ENCODE measurements around the gene ASPHD2.

Gene ASPHD2

DNA sequence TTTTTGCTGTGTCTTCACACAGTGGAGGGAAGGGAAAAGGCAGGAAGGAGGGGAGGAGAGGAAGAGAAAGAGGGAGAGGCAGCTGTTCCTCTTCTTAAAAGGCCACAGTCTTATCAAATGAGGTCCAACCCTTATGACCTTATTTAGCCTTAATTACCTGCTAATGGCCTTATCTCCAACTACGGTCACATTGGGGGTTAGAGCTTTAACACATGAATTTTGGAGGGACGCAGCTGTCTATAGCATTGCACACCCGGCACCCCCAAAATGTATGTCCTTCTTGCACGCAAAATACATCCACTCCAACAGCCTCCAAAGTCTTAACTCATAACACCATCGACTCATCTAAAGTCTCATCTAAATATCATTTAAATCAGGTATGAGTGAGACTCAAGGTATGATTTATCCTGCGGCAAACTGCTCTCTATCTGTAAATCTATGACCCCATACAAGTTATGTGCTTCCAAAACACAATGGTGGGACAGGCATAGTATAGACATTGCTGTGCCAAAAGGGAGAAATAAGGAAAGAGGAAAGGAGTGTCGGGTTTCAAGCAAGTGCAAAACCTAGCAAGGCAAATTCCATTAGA lies 45.0 kb upstream of the ASPHD2 start:
- Histone ChIP-seq H3K27me3 (ENCODE audit: insufficient read depth, low read length) (no peaks in the 10 kb centered on the region), H2AK5ac (ENCODE audit: low read length) (no peak overlapping the region), H3K9ac (ENCODE audit: low read length) (no peak overlapping the region), H3K79me2 (ENCODE audit: control insufficient read depth, insufficient read depth, low read length, poor library complexity) (no peaks in the 10 kb centered on the region), H4K12ac (ENCODE audit: low read depth, low read length) (no peak overlapping the region), H3K18ac (ENCODE audit: low read length) (no peak overlapping the region), H2AFZ (ENCODE audit: insufficient read depth, low read length, poor library complexity) (no peak overlapping the region), H2BK120ac (ENCODE audit: insufficient read depth, low read length, poor library complexity) (no peak overlapping the region), H3K4me1 (ENCODE audit: control insufficient read depth in 1 of 2, insufficient read depth in 2 of 2, low read length in 2 of 2) (peaks cover 0 to 2% of the 10 kb centered on the region in 2 experiments), H3K23ac (ENCODE audit: low read length) (no peak overlapping the region), H3K27ac (ENCODE audit: low read depth, low read length) (no peak overlapping the region), H3K4me3 (ENCODE audit: low read depth, low read length) (no peak overlapping the region), H2BK12ac (ENCODE audit: low read length) (no peak overlapping the region), H3K14ac (ENCODE audit: low read length) (no peak overlapping the region), H4K8ac (ENCODE audit: low read depth, low read length) (no peak overlapping the region), H3K9me3 (ENCODE audit: insufficient read depth, low read depth, low read length) (peaks cover 3% of the 10 kb centered on the region), H3K4ac (ENCODE audit: low read depth, low read length) (no peak overlapping the region), H3K79me1 (ENCODE audit: low read length) (no peaks in the 10 kb centered on the region), H3K4me2 (ENCODE audit: low read length) (no peak overlapping the region), H2BK5ac (ENCODE audit: low read depth, low read length, poor library complexity) (no peak overlapping the region), H4K91ac (ENCODE audit: low read depth, low read length) (no peak overlapping the region), H3K36me3 (ENCODE audit: control insufficient read depth in 1 of 2, insufficient read depth in 2 of 2, low read length in 2 of 2) (no peaks in the 10 kb centered on the region)
- no CpG with 5 or more reads among the region's 7 CpGs for WGBS (ENCODE audit: extremely low coverage, insufficient coverage, insufficient read length)
- peak; percentile 67 to 80 for DNase-seq

DNA sequence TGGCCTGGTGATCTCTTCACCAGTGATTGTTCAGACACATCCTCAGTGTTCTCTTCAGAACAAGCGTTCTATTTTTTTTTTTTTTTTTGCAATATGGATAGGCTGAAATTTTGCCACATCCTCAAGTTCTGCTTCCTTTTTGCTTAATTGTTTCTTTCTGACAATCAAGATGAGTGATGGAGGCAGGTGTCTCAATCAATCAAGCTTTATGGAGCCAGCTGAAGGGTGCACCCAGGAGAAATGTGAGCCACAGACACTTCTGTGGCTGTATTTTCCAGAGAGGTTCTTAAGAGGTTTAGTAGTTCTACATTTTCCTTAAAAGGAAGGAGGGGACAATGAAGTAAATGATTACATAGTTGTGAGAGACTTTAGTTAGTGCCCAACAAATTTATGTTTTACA lies 43.9 kb upstream of the ASPHD2 start:
- Histone ChIP-seq H2AFZ (ENCODE audit: insufficient read depth, low read length, poor library complexity) (no peak overlapping the region), H2BK120ac (ENCODE audit: insufficient read depth, low read length, poor library complexity) (no peak overlapping the region), H3K79me1 (ENCODE audit: low read length) (no peaks in the 10 kb centered on the region), H3K79me2 (ENCODE audit: control insufficient read depth, insufficient read depth, low read length, poor library complexity) (no peaks in the 10 kb centered on the region), H4K91ac (ENCODE audit: low read depth, low read length) (no peak overlapping the region), H3K14ac (ENCODE audit: low read length) (no peak overlapping the region), H3K27ac (ENCODE audit: low read depth, low read length) (no peak overlapping the region), H3K36me3 (ENCODE audit: control insufficient read depth in 1 of 2, insufficient read depth in 2 of 2, low read length in 2 of 2) (no peaks in the 10 kb centered on the region), H3K4me3 (ENCODE audit: low read depth, low read length) (no peak overlapping the region), H3K23ac (ENCODE audit: low read length) (no peak overlapping the region), H3K9ac (ENCODE audit: low read length) (no peak overlapping the region), H4K8ac (ENCODE audit: low read depth, low read length) (no peak overlapping the region), H2BK5ac (ENCODE audit: low read depth, low read length, poor library complexity) (no peak overlapping the region), H3K4me1 (ENCODE audit: control insufficient read depth in 1 of 2, insufficient read depth in 2 of 2, low read length in 2 of 2) (peaks cover 0 to 2% of the 10 kb centered on the region in 2 experiments), H4K12ac (ENCODE audit: low read depth, low read length) (no peak overlapping the region), H2BK12ac (ENCODE audit: low read length) (no peak overlapping the region), H2AK5ac (ENCODE audit: low read length) (no peak overlapping the region), H3K27me3 (ENCODE audit: insufficient read depth, low read length) (no peaks in the 10 kb centered on the region), H3K9me3 (ENCODE audit: insufficient read depth, low read depth, low read length) (no peaks in the 10 kb centered on the region), H3K18ac (ENCODE audit: low read length) (no peak overlapping the region), H3K4me2 (ENCODE audit: low read length) (no peak overlapping the region), H3K4ac (ENCODE audit: low read depth, low read length) (no peak overlapping the region)
- no peak for DNase-seq
- no CpG with 5 or more reads among the region's 1 CpG for WGBS (ENCODE audit: extremely low coverage, insufficient coverage, insufficient read length)

DNA sequence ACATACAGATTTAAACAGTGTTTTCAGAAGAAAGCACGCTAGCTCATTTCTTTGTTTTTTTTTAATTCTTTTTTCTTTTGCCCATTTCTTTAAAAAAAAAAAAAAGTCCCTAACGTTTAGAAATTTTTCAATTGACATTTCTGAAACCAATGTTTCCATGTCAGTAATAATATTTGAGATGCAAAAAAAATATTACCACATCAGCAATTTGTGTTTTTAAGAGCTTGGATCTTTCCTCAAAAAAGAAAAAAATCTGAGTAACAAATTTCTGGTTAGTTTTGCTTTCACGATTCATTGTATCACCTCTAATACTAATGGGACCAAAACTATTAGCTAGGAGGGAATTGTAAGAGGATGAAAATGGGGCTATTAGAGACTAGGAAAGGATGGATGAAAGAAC lies 39.9 kb upstream of the ASPHD2 start:
- H3K9me3 ChIP-seq (ENCODE audit: insufficient read depth, low read depth, low read length), result no peaks in the 10 kb centered on the region
- WGBS (ENCODE audit: extremely low coverage, insufficient coverage, insufficient read length), result no CpG with 5 or more reads among the region's 3 CpGs
- H4K91ac ChIP-seq (ENCODE audit: low read depth, low read length), result no peak overlapping the region
- DNase-seq, result no peak
- H3K4me3 ChIP-seq (ENCODE audit: low read depth, low read length), result no peak overlapping the region
- H2AFZ ChIP-seq (ENCODE audit: insufficient read depth, low read length, poor library complexity), result no peak overlapping the region
- H3K4me1 ChIP-seq (ENCODE audit: control insufficient read depth in 1 of 2, insufficient read depth in 2 of 2, low read length in 2 of 2), result peaks cover 0 to 2% of the 10 kb centered on the region in 2 experiments
- H2BK120ac ChIP-seq (ENCODE audit: insufficient read depth, low read length, poor library complexity), result no peak overlapping the region
- H2AK5ac ChIP-seq (ENCODE audit: low read length), result no peak overlapping the region
- H3K4ac ChIP-seq (ENCODE audit: low read depth, low read length), result no peak overlapping the region
- H3K18ac ChIP-seq (ENCODE audit: low read length), result no peak overlapping the region
- H3K79me1 ChIP-seq (ENCODE audit: low read length), result no peaks in the 10 kb centered on the region
- no peaks in the 10 kb centered on the region for H3K79me2 ChIP-seq (ENCODE audit: control insufficient read depth, insufficient read depth, low read length, poor library complexity)
- no peak overlapping the region for H2BK5ac ChIP-seq (ENCODE audit: low read depth, low read length, poor library complexity)
- no peak overlapping the region for H3K9ac ChIP-seq (ENCODE audit: low read length)
- no peak overlapping the region for H3K4me2 ChIP-seq (ENCODE audit: low read length)
- no peak overlapping the region for H3K14ac ChIP-seq (ENCODE audit: low read length)
- H3K23ac ChIP-seq (ENCODE audit: low read length), result no peak overlapping the region
- no peak overlapping the region for H4K12ac ChIP-seq (ENCODE audit: low read depth, low read length)
- no peak overlapping the region for H2BK12ac ChIP-seq (ENCODE audit: low read length)
- no peak overlapping the region for H4K8ac ChIP-seq (ENCODE audit: low read depth, low read length)
- H3K27ac ChIP-seq (ENCODE audit: low read depth, low read length), result no peak overlapping the region
- no peaks in the 10 kb centered on the region for H3K27me3 ChIP-seq (ENCODE audit: insufficient read depth, low read length)
- H3K36me3 ChIP-seq (ENCODE audit: control insufficient read depth in 1 of 2, insufficient read depth in 2 of 2, low read length in 2 of 2), result no peaks in the 10 kb centered on the region

DNA sequence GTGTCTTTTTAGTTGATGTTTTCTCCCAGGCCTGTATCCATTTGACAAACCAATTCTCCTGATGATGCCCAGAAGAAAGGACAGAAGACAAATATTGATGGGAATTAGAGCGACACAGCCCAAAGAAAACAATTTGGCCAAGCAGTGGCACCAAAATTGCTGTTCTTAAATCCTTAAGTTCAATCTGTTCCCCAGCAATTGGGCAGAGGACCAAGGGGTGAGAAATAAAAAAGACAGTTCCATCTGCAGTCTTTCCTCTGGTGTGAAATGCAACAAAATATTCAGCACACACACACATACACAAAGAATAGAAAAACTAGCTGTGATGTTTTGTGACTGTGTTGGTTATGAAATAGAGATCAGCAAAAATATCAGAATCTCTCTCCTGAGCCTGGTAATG lies 38.0 kb upstream of the ASPHD2 start:
- WGBS (ENCODE audit: extremely low coverage, insufficient coverage, insufficient read length), result no CpG with 5 or more reads among the region's 1 CpG
- Histone ChIP-seq H3K4me2 (ENCODE audit: low read length) (no peak overlapping the region), H3K4me3 (ENCODE audit: low read depth, low read length) (no peak overlapping the region), H2AK5ac (ENCODE audit: low read length) (no peak overlapping the region), H3K79me1 (ENCODE audit: low read length) (no peaks in the 10 kb centered on the region), H3K36me3 (ENCODE audit: control insufficient read depth in 1 of 2, insufficient read depth in 2 of 2, low read length in 2 of 2) (no peaks in the 10 kb centered on the region), H3K79me2 (ENCODE audit: control insufficient read depth, insufficient read depth, low read length, poor library complexity) (no peaks in the 10 kb centered on the region), H3K14ac (ENCODE audit: low read length) (no peak overlapping the region), H2BK5ac (ENCODE audit: low read depth, low read length, poor library complexity) (no peak overlapping the region), H3K23ac (ENCODE audit: low read length) (no peak overlapping the region), H4K12ac (ENCODE audit: low read depth, low read length) (no peak overlapping the region), H4K8ac (ENCODE audit: low read depth, low read length) (no peak overlapping the region), H2AFZ (ENCODE audit: insufficient read depth, low read length, poor library complexity) (no peak overlapping the region), H3K4ac (ENCODE audit: low read depth, low read length) (no peak overlapping the region), H3K9ac (ENCODE audit: low read length) (no peak overlapping the region), H3K4me1 (ENCODE audit: control insufficient read depth in 1 of 2, insufficient read depth in 2 of 2, low read length in 2 of 2) (no peaks in the 10 kb centered on the region), H2BK120ac (ENCODE audit: insufficient read depth, low read length, poor library complexity) (no peak overlapping the region), H3K18ac (ENCODE audit: low read length) (no peak overlapping the region), H3K27me3 (ENCODE audit: insufficient read depth, low read length) (no peaks in the 10 kb centered on the region), H3K9me3 (ENCODE audit: insufficient read depth, low read depth, low read length) (no peaks in the 10 kb centered on the region), H2BK12ac (ENCODE audit: low read length) (no peak overlapping the region), H3K27ac (ENCODE audit: low read depth, low read length) (no peak overlapping the region), H4K91ac (ENCODE audit: low read depth, low read length) (no peak overlapping the region)
- no peak for DNase-seq
